Thoracic aorta (tissue), 2 donors: ENCODE measurements around the gene ABCB6. TPM values are rescaled to one million over a fixed set of nuclear protein-coding genes. Genes with fewer than 3 reads are reported as not detected.

Source experiments
- ATAC-seq: fragments of 150-250 bp; one replicate; pipeline ENCODE4 v1.8.0; 2017; ENCODE audit warnings: low read depth; ENCODE audit not compliant: insufficient number of reproducible peaks, low FRiP score
- DNase-seq: peaks from one replicate; pipeline ENCODE4 v3.0.0-alpha.2; 2020; ENCODE audit warnings: low spot score
- H3K27ac ChIP-seq, 2 donors: fragments of 200-600 bp; sonication (generic); 1 replicate in 1 of 2; 2 replicates in 1 of 2; pipeline ENCODE4 v1.5.1; 2016; ENCODE audit warnings: mild to moderate bottlenecking in 2 of 2, moderate library complexity in 2 of 2
- H3K27me3 ChIP-seq: fragments of 200-600 bp; sonication (generic); replicated peaks from 2 replicates; pipeline ENCODE4 v1.6.0; 2016; ENCODE audit warnings: mild to moderate bottlenecking; ENCODE audit not compliant: insufficient read depth
- H3K36me3 ChIP-seq: fragments of 200-600 bp; sonication (generic); one replicate; pipeline ENCODE4 v1.5.1; 2016
- H3K4me1 ChIP-seq, 2 donors: fragments of 200-600 bp; sonication (generic); 1 replicate in 1 of 2; 2 replicates in 1 of 2; pipeline versions ENCODE4 v1.5.1 to v1.6.0; 2016; ENCODE audit warnings: low read depth in 2 of 2, mild to moderate bottlenecking in 1 of 2; ENCODE audit not compliant: control insufficient read depth in 1 of 2
- H3K4me3 ChIP-seq: fragments of 200-600 bp; sonication (generic); 2 replicates; pipeline ENCODE4 v1.5.1; 2016; ENCODE audit warnings: mild to moderate bottlenecking
- H3K9me3 ChIP-seq: fragments of 200-600 bp; sonication (generic); 2 replicates; pipeline ENCODE4 v1.5.1; 2016
- total RNA-seq, 2 donors: library from RNA; depleted of rRNA; stranded (reverse); fragments of >200 nt; gene quantifications; one replicate each; pipeline versions ENCODE4 v1.1.0 to v1.2.3, GENCODE V29; 2016
- TF ChIP-seq, protein P1 (sequence below): fragments of 200-600 bp; sonication (generic); IDR thresholded peaks from one replicate; pipeline ENCODE4 v1.5.1; 2019; ENCODE audit warnings: antibody characterized with exemption

Gene ABCB6
- total RNA-seq, 2 donors from 2014 or later, result 12.7 to 26.0 TPM

DNA sequence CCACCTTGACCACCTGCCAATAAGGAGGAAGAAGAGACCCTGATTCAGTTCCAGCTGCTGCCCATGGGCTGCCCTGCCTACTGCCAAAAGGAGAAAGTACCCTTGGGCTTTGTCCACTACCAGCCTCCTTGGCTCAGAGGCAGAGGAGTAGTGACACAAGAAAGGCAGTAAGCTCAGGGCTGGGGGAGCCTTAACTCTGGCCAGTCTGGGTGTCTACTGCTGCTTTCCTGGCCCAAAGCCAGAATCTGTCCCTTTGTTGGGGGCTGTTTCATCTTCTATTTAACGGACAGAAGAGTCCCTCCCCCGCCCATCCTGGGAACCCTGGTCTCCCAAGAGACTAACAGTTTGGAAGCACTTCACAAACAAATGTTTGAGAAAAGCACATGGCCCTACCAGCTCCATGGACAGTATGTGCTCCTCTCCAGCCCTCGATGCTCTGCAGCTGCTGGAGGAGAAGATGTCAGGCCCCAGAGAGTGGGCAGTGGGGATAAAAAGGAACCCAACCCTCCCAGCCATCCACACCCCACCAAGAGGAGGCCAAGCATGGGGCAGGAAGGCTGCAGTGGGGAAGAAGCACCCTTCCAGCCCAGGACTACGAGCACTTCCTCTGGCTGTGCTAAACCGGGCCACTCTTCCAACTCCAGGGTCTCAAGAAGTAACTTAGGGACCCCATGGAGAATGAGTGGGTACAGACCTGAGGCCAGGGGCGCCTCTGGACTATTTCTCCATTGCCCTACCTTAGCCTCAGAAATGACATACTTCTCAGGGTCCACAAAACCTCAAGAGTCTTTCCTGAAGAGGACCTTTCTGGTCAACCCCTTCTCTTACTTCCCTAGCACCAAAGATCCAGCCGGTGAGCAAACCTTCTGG lies 9.5 kb upstream of the ABCB6 start:
- H3K27me3 ChIP-seq, result no peaks in the 10 kb centered on the region
- peak overlapping the region; percentile 91 for H3K4me3 ChIP-seq
- H3K9me3 ChIP-seq, result no peaks in the 10 kb centered on the region
- no peak for ATAC-seq
- no peak for DNase-seq
- peaks cover 13 to 32% of the 10 kb centered on the region in 2 donors for H3K4me1 ChIP-seq
- peak overlapping the region; percentile 93 to 96 for H3K27ac ChIP-seq
- TF ChIP-seq, protein P1, sequence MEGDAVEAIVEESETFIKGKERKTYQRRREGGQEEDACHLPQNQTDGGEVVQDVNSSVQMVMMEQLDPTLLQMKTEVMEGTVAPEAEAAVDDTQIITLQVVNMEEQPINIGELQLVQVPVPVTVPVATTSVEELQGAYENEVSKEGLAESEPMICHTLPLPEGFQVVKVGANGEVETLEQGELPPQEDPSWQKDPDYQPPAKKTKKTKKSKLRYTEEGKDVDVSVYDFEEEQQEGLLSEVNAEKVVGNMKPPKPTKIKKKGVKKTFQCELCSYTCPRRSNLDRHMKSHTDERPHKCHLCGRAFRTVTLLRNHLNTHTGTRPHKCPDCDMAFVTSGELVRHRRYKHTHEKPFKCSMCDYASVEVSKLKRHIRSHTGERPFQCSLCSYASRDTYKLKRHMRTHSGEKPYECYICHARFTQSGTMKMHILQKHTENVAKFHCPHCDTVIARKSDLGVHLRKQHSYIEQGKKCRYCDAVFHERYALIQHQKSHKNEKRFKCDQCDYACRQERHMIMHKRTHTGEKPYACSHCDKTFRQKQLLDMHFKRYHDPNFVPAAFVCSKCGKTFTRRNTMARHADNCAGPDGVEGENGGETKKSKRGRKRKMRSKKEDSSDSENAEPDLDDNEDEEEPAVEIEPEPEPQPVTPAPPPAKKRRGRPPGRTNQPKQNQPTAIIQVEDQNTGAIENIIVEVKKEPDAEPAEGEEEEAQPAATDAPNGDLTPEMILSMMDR, result no peak
- H3K36me3 ChIP-seq, result peaks cover 38% of the 10 kb centered on the region

DNA sequence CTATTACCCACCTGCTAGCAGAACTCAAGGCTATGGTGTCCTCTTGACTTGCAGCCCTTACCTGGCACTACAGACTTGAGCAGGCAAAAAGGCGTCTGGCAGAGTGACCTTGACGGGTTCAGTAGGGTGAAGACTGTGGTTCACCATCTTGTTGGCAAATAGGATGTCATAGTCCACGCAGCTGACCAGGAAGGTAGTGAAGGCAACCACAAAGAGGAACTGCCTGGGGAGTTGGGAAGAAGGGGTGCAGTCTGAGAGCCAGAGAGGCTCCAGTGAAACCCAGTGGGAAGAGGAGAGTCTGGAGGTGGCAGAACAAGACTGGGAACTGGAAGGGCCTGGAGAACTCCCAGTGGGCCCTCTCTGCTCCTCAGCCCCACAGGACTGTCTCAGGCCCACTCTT lies 6.6 kb upstream of the ABCB6 start:
- Histone ChIP-seq H3K4me1 (peaks cover 9 to 18% of the 10 kb centered on the region in 2 donors), H3K9me3 (no peaks in the 10 kb centered on the region), H3K27ac (no peak overlapping the region), H3K27me3 (no peaks in the 10 kb centered on the region), H3K36me3 (peaks cover 57% of the 10 kb centered on the region), H3K4me3 (no peak overlapping the region)
- no peak for ATAC-seq
- no peak for DNase-seq
- TF ChIP-seq, protein P1, result no peak

DNA sequence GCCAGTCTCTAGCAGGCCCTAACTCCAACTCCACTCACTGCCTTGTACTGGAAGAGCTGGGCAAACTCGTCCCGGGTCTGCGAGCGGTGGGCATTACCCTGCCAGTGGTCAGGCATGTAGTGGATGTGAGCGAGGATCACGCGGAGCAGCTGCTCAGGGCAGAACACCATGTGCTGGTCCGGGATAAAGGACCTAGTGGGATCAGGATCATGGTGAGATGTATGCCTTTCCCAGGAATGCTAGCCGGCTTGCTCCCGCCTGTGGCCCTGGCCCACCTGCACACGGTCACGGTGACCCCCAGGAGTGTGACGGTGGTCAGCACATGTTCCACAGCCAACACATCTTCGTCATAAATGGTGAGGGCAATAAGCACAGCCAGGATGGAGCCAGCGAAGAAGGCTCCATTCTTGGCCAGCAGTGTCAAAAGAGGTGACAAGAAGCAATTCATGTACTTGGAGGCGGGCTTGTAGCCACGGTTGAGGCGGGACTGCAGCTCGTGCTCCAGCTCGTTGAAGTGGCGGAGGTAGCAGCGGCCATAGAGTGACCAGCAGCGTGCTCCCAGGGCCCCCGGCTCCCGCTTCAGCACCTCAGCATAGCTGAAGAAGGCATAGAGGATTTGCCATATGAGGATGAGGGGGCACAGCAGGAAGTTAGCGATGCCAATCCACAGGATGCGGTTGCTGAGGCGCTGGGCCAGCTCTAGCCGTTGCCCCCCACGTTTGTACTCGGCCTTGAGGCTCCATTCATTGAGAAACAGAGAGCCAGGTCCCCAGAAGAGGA lies 5.3 kb upstream of the ABCB6 start:
- peaks cover 17 to 27% of the 10 kb centered on the region in 2 donors for H3K4me1 ChIP-seq
- no peak for ATAC-seq
- peaks cover 65% of the 10 kb centered on the region for H3K36me3 ChIP-seq

DNA sequence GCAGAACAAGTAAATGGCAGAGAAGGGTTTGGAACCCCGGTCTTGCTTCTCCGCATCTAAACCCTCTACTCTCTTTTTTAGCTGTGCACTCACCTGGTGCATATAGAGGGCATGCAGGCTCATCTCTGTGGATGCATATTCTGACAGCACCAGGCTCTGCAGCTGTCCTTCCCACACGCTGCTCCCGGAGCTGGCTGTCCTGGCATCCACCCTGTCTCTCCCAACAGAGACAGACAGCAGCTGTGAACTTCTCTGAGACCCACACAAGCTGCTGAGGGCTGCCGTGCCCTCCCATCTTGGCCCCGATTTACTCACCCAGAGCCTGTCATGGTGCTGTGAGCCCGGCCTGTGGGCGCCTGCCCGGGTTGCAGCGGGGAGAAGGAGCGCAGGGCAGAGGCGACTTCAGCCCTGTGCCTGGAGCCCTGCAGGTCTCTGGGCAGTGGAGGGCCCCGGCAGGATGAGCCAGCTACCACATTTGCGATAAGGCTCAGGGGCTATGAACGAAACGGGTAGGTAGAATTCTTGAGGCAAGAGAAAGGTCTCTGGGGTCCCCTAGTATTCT lies 3.3 kb upstream of the ABCB6 start:
- H3K27me3 ChIP-seq, result no peaks in the 10 kb centered on the region
- no peaks in the 10 kb centered on the region for H3K9me3 ChIP-seq
- ATAC-seq (no peak), DNase-seq (no peak)
- H3K4me3 ChIP-seq, result no peak overlapping the region
- H3K4me1 ChIP-seq, result peaks cover 15 to 28% of the 10 kb centered on the region in 2 donors
- H3K27ac ChIP-seq, result no peak overlapping the region
- peaks cover 65% of the 10 kb centered on the region for H3K36me3 ChIP-seq
- TF ChIP-seq, protein P1, result no peak

More for the DNA sequence above, 5.3 kb upstream of the ABCB6 start:
- TF ChIP-seq, protein P1, result no peak
- H3K4me3 ChIP-seq, result no peak overlapping the region
- H3K27me3 ChIP-seq, result no peaks in the 10 kb centered on the region
- no peak for DNase-seq
- no peaks in the 10 kb centered on the region for H3K9me3 ChIP-seq
- no peak overlapping the region for H3K27ac ChIP-seq
